ENCODE data around the gene MYCBP. TPM values are rescaled to one million over a fixed set of nuclear protein-coding genes. Genes with fewer than 3 reads are reported as not detected.
A peak's percentile ranks its signal among the peaks of the same experiment; 100 is the strongest.

Gene MYCBP
- total and polyA plus RNA-seq, 2 of the 8 experiments (the other 6 are each of a cell fraction or from before 2014, with no cell fraction given) = 22.4 to 38.2 TPM

DNA sequence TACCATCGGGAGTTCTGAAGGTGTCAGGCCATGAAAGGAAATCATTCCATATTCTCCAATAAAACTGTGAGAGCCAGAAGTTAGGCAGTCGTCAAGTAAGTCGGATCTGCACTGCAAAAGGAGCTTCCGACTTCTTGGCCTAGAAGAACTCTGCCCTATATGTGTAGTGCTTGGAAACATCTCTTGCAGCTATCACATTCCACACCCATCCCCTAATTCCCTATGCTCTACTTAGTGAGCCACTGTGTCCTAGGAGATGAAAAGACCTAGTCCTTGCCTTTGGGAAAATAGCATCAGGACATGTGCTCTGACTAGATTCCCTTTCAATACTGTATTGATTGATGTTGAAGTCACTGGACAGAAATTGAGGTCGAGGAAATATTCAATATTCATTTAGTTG, 16.4 kb upstream of the MYCBP start:
- Histone ChIP-seq H3K9ac (replicated peaks in 1 of 4; ENCODE audit: extremely low read depth in 1 of 4, low read depth in 3 of 4, low read length in 3 of 4) (no peak overlapping the region), H3K36me3 (ENCODE audit: control insufficient read depth in 2 of 4, insufficient read depth in 4 of 4, low read length in 3 of 4) (no peaks in the 10 kb centered on the region), H3K14ac (ENCODE audit: insufficient read length) (no peak overlapping the region), H4K5ac (ENCODE audit: insufficient read length, low read depth, low read length) (no peak overlapping the region), H4K8ac (ENCODE audit: extremely low read depth, insufficient read depth, low read length) (no peak overlapping the region), H2AK5ac (ENCODE audit: low read depth, low read length) (no peak overlapping the region), H4K20me1 (replicated peaks in 1 of 2; ENCODE audit: control insufficient read depth in 1 of 2, insufficient read depth in 2 of 2, low read length in 2 of 2) (no peaks in the 10 kb centered on the region), H3K23ac (ENCODE audit: insufficient read length) (no peak overlapping the region), H3K4me3 (ENCODE audit: extremely low read depth in 1 of 4, insufficient read depth in 2 of 4, low read depth in 3 of 4, low read length in 4 of 4) (no peak overlapping the region), H2AFZ (ENCODE audit: low read length) (no peak overlapping the region), H2BK12ac (ENCODE audit: low read depth, low read length) (no peak overlapping the region), H3K18ac (ENCODE audit: extremely low read depth, low read length) (no peak overlapping the region), H3K27me3 (replicated peaks in 1 of 4; ENCODE audit: control insufficient read depth in 3 of 4, extremely low read depth in 1 of 4, insufficient read depth in 3 of 4, low read length in 3 of 4) (no peaks in the 10 kb centered on the region; a peak in 1 of 7 replicates), H3K56ac (replicated peaks; ENCODE audit: insufficient read length, low read depth, low read length) (no peak overlapping the region), H2BK5ac (ENCODE audit: low read depth, low read length) (no peak overlapping the region), H2BK15ac (ENCODE audit: low read length) (no peak overlapping the region), H3K4ac (replicated peaks; ENCODE audit: insufficient read length, low read depth, low read length) (no peak overlapping the region), H3K79me1 (ENCODE audit: low read depth, low read length) (no peaks in the 10 kb centered on the region), H3K4me1 (replicated peaks in 1 of 4; ENCODE audit: control insufficient read depth in 3 of 4, insufficient read depth in 4 of 4, low read length in 3 of 4) (peaks cover 0 to 2% (median under 1%) of the 10 kb centered on the region in 4 experiments; a peak in 2 of 7 replicates), H2BK20ac (ENCODE audit: low read length) (no peak overlapping the region), H3K79me2 (ENCODE audit: control insufficient read depth in 1 of 2, insufficient read depth in 2 of 2, low read length in 2 of 2) (no peaks in the 10 kb centered on the region), H2BK120ac (replicated peaks; ENCODE audit: low read depth, low read length) (no peak overlapping the region), H3K9me3 (ENCODE audit: insufficient read depth in 2 of 2, low read depth in 1 of 2, low read length in 1 of 2) (no peaks in the 10 kb centered on the region), H3K23me2 (ENCODE audit: low read depth, low read length) (no peaks in the 10 kb centered on the region), H3K27ac (ENCODE audit: low read depth, low read length) (no peak overlapping the region), H4K91ac (replicated peaks; ENCODE audit: insufficient read length, low read length) (no peak overlapping the region), H3K4me2 (ENCODE audit: insufficient read depth in 1 of 2, low read depth in 2 of 2, low read length in 2 of 2) (no peak overlapping the region)
- ChIA-PET POLR2A (ENCODE audit: partially characterized antibody) (interaction anchor here (0.6 to 1.1 kb wide), 3 partner anchors 9 to 44 kb away, joined by 4 read pairs; no protein-coding TSS in a partner anchor), CTCF (ENCODE audit: partially characterized antibody) (interaction anchor here (1.2 kb wide), 1 partner anchor 202 kb away, joined by 3 read pairs; no protein-coding TSS in a partner anchor)
- WGBS, 2 experiments (ENCODE audit: extremely low coverage in 1 of 2, insufficient coverage in 1 of 2, insufficient read length in 1 of 2, insufficient replicate concordance in 2 of 2, low coverage in 1 of 2, low lambda C conversion rate in 2 of 2, missing lambda C conversion rate in 1 of 2) = 83% methylated on average over 5 of the region's 5 CpGs; no CpG with 5 or more reads in 1 of the 2 experiments
- no peak for FAIRE-seq
- DNase-seq (ENCODE audit: low read depth in 1 of 2, low spot score in 2 of 2) = peak in 1 of 2 experiments; percentile 6
- TF ChIP-seq TCF12 (IDR thresholded peaks at IDR 0.05; ENCODE audit: low read depth, low read length) (no peak), RAD21 (IDR thresholded peaks at IDR 0.05 in 1 of 2, conservative IDR thresholded peaks at IDR 0.05 in 1 of 2; ENCODE audit: low read depth in 2 of 2, low read length in 2 of 2) (no peak), MAFK (IDR thresholded peaks at IDR 0.05; ENCODE audit: low read depth, low read length) (no peak), CBX8 (IDR thresholded peaks at IDR 0.05; ENCODE audit: borderline replicate concordance, low read depth, low read length) (no peak), KDM5A (IDR thresholded peaks at IDR 0.05; ENCODE audit: low read length) (no peak), CBX5 (IDR thresholded peaks at IDR 0.05; ENCODE audit: low read depth, low read length) (no peak), MAX (IDR thresholded peaks at IDR 0.05) (no peak), JUN (IDR thresholded peaks at IDR 0.05; ENCODE audit: low read depth, low read length) (no peak), SAP30 (IDR thresholded peaks at IDR 0.05; ENCODE audit: insufficient read depth, insufficient replicate concordance, low read length) (no peak), SP4 (IDR thresholded peaks at IDR 0.05; ENCODE audit: low read length) (no peak), SRF (IDR thresholded peaks at IDR 0.05; ENCODE audit: low read depth, low read length) (no peak), CREB1 (IDR thresholded peaks at IDR 0.05) (no peak), RFX5 (IDR thresholded peaks at IDR 0.05; ENCODE audit: borderline replicate concordance, low read depth, low read length) (no peak), CHD2 (IDR thresholded peaks at IDR 0.05; ENCODE audit: low read length) (no peak), SIX5 (IDR thresholded peaks at IDR 0.05; ENCODE audit: low read depth, low read length) (no peak), SIRT6 (IDR thresholded peaks at IDR 0.05; ENCODE audit: low read length) (no peak)
